Esophagus muscularis mucosa (tissue), 4 donors: Measurements from ENCODE around the gene C1orf21. TPM values are rescaled to one million over a fixed set of nuclear protein-coding genes. Genes with fewer than 3 reads are reported as not detected.

Source experiments
- DNase-seq: peaks from one replicate; pipeline ENCODE4 v3.0.0-alpha.2; 2017; ENCODE audit errors: extremely low spot score
- H3K27ac ChIP-seq, 4 donors: fragments of 200-600 bp; sonication (generic); replicated peaks in 1 of 4; 1 replicate in 3 of 4; 2 replicates in 1 of 4; pipeline ENCODE4 v1.5.1; 2016 to 2019; ENCODE audit warnings: mild to moderate bottlenecking in 1 of 4
- H3K27me3 ChIP-seq, 4 donors: fragments of 200-600 bp; sonication (generic); one replicate each; pipeline versions ENCODE4 v1.5.1 to v1.6.0; 2016 to 2019
- H3K36me3 ChIP-seq, 4 donors: fragments of 200-600 bp; sonication (generic); one replicate each; pipeline ENCODE4 v1.5.1; 2016 to 2019
- H3K4me1 ChIP-seq, 4 donors: fragments of 200-600 bp; sonication (generic); one replicate each; pipeline ENCODE4 v1.5.1; 2016 to 2019
- H3K4me3 ChIP-seq, 4 donors: fragments of 200-600 bp; sonication (generic); 1 replicate in 2 of 4; 2 replicates in 2 of 4; pipeline ENCODE4 v1.5.1; 2016 to 2019; ENCODE audit warnings: mild to moderate bottlenecking in 4 of 4, moderate library complexity in 1 of 4
- H3K9me3 ChIP-seq, 4 donors: fragments of 200-600 bp; sonication (generic); 1 replicate in 3 of 4; 2 replicates in 1 of 4; pipeline ENCODE4 v1.5.1; 2016 to 2019
- CTCF ChIP-seq, 3 experiments: fragments of 200-600 bp in 2 of 3; fragments of 450-650 bp in 1 of 3; sonication (generic) in 2 of 3; IDR thresholded peaks; one replicate each; pipeline ENCODE4 v1.5.1; 2017 to 2019; ENCODE audit warnings: antibody characterized with exemption in 3 of 3, mild to moderate bottlenecking in 2 of 3, moderate library complexity in 1 of 3
- EP300 ChIP-seq: sonication (generic); formaldehyde crosslinking; IDR thresholded peaks from one replicate; pipeline ENCODE4 v1.6.1; 2017; ENCODE audit warnings: antibody characterized with exemption
- POLR2A ChIP-seq: fragments of 450-650 bp; IDR thresholded peaks from one replicate; pipeline ENCODE4 v1.6.1; 2017; ENCODE audit warnings: antibody characterized with exemption, moderate library complexity, mild to moderate bottlenecking, low read depth
- POLR2AphosphoS5 ChIP-seq, 2 donors: sonication (generic); formaldehyde crosslinking; IDR thresholded peaks; one replicate each; pipeline ENCODE4 v1.6.1; 2017; ENCODE audit warnings: antibody characterized with exemption in 2 of 2
- WGBS: methylation state at CpG from one replicate; pipeline ENCODE4 v1.1.5; 2018; 5-methylcytosine and 5-hydroxymethylcytosine counted together
- intact Hi-C: fragments of 100-400 bp; cut with DNase I; formaldehyde crosslinking; loops from one replicate; pipeline ENCODE4 v1.15.1; 2023
- total RNA-seq, 4 donors: library from RNA; depleted of rRNA; stranded (reverse); fragments of >200 nt; gene quantifications; one replicate each; pipeline versions ENCODE4 v1.1.0 to v1.2.1, GENCODE V29; 2016

Gene C1orf21
- total RNA-seq, 4 donors from 2014 or later = 39.5 to 91.7 (median 58.8) TPM

- Histone ChIP-seq H3K36me3 (no peaks in the 10 kb centered on the region), H3K4me1 (peaks cover 6 to 42% (median 15%) of the 10 kb centered on the region in 4 donors), H3K9me3 (no peaks in the 10 kb centered on the region), H3K27ac (no peak overlapping the region), H3K4me3 (no peak overlapping the region), H3K27me3 (no peaks in the 10 kb centered on the region)
- no peak for TF ChIP-seq EP300
- no peak for TF ChIP-seq CTCF (IDR thresholded peaks at IDR 0.05)
- TF ChIP-seq POLR2A = no peak
- no peak for TF ChIP-seq POLR2AphosphoS5 (IDR thresholded peaks at IDR 0.05)
- no peak for DNase-seq
- WGBS = 80% methylated on average over 3 of the region's 3 CpGs
- intact Hi-C loops = no loop called here
Observed at GRCh38 chr1:184429335-184429734, 42.5 kb downstream of the C1orf21 start.

DNA sequence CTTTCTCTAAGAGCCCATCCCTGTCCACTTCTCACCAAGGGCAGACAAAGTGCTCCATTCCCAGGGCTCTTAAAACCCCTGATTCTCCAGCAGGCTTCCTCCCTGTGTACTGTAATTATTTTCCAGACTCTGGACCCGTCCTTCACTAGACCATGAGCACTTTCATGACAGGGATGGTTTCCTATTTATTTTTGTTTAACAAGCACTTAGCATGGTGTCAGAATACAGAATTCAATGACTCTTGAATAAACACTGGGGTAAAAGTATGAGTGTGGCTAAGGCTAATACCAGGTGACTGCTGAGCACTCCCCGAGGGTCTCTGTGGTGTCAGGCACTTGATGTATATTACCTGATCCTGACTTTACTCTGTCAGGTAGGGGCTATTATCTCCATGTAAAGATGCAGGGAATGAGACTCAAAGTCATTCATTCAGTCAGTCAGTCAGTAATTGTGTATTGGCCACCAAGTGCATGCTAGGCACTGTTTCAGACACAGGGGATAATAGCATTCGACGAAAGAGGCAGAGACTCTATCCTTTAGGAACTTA, 47.2 kb downstream of the C1orf21 start:
- no peak overlapping the region for H3K27ac ChIP-seq
- DNase-seq = no peak
- H3K4me3 ChIP-seq = no peak overlapping the region
- intact Hi-C loops = no loop called here
- H3K36me3 ChIP-seq = no peaks in the 10 kb centered on the region
- H3K27me3 ChIP-seq = no peaks in the 10 kb centered on the region
- TF ChIP-seq CTCF (IDR thresholded peaks at IDR 0.05) (no peak), EP300 (no peak), POLR2A (no peak), POLR2AphosphoS5 (IDR thresholded peaks at IDR 0.05) (no peak)
- peaks cover 0 to 24% (median 21%) of the 10 kb centered on the region in 4 donors for H3K4me1 ChIP-seq
- WGBS = 95% methylated on average over 4 of the region's 4 CpGs
- H3K9me3 ChIP-seq = no peaks in the 10 kb centered on the region

- H3K36me3 ChIP-seq = no peaks in the 10 kb centered on the region
- WGBS = 97% methylated on average over 6 of the region's 7 CpGs
- no peaks in the 10 kb centered on the region for H3K9me3 ChIP-seq
- H3K27me3 ChIP-seq = no peaks in the 10 kb centered on the region
- peaks cover 6 to 32% (median 23%) of the 10 kb centered on the region in 4 donors for H3K4me1 ChIP-seq
- H3K4me3 ChIP-seq = no peak overlapping the region
- TF ChIP-seq POLR2A = no peak
- no peak for TF ChIP-seq POLR2AphosphoS5 (IDR thresholded peaks at IDR 0.05)
- no peak for TF ChIP-seq CTCF (IDR thresholded peaks at IDR 0.05)
- TF ChIP-seq EP300 = no peak
- H3K27ac ChIP-seq = no peak overlapping the region
- intact Hi-C loops = no loop called here
- no peak for DNase-seq
Observed at GRCh38 chr1:184437291-184437690, 50.5 kb downstream of the C1orf21 start.

DNA sequence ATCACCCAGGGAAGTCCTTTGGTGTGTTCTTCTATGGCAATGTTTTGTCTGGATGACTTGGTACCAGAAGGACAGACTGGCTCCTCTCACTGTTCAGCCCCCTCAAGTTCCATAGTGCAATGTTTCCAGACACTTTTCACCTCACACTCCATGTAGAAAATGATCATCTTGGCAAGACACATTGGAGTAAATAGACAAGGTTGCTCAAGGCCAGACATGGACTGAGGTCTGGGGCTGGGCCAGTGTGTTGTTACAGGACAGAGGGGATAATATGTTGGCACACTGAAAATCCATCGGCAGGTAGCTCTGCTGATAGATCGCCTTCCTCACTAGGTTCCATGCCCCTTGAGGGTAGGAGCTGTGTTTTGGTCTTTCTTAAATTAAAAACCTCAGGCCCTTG, 51.5 kb downstream of the C1orf21 start:
- Histone ChIP-seq H3K4me3 (no peak overlapping the region), H3K27me3 (no peaks in the 10 kb centered on the region), H3K9me3 (no peaks in the 10 kb centered on the region), H3K27ac (peak overlapping the region in 1 of 4 donors; percentile 6), H3K4me1 (peaks cover 15 to 43% (median 33%) of the 10 kb centered on the region in 4 donors), H3K36me3 (no peaks in the 10 kb centered on the region)
- WGBS = 95% methylated on average over 2 of the region's 2 CpGs
- no peak for TF ChIP-seq POLR2A
- no peak for TF ChIP-seq POLR2AphosphoS5 (IDR thresholded peaks at IDR 0.05)
- intact Hi-C loops = no loop called here
- DNase-seq = no peak

GRCh38 chr1:184442260-184442659, 55.4 kb downstream of the C1orf21 start:
- Histone ChIP-seq H3K36me3 (no peaks in the 10 kb centered on the region), H3K27me3 (no peaks in the 10 kb centered on the region), H3K27ac (no peak overlapping the region), H3K4me3 (no peak overlapping the region), H3K9me3 (no peaks in the 10 kb centered on the region), H3K4me1 (peaks cover 31 to 64% (median 58%) of the 10 kb centered on the region in 4 donors)
- 90% methylated on average over 3 of the region's 3 CpGs for WGBS
- TF ChIP-seq POLR2AphosphoS5 (IDR thresholded peaks at IDR 0.05) (no peak), CTCF (IDR thresholded peaks at IDR 0.05) (no peak), POLR2A (no peak), EP300 (no peak)
- no peak for DNase-seq
- intact Hi-C loops = no loop called here
